ENCODE data around the gene C7orf33.

Gene C7orf33

DNA sequence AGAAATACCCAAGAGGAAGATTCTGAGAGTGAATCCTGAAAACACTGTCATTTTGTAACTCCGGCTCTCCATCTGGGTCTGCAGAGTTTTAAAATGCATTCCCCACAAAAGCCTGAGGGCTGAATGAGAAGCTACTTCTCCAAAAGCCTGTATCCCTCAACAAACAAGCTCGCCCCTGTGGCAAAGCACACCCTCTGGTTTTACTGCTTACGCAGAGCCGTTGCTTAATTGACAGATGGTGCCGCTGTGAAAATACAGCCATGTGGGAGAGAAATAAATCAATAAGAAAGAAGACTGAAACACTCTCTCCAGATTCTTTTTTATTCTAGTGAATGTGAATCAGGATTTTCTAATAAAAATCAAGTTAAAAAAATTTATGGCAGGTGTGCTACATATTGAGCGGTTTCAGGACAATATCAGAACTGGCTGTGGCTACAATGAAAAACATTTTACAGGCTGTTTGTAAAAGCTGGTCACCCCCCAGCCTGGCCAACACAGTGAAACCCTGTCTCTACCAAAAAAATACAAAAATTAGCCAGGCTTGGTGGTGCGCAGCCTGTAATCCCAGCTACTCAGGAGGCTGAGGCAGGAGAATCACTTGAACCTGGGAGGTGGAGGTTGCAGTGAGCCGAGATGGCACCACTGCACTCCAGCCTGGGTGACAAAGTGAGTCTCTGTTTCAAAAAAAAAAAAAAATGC lies 32.5 kb downstream of the C7orf33 start:
- DNase-seq (ENCODE audit: low read depth, low spot score) = no peak
- H3K4me3 ChIP-seq (ENCODE audit: low read length) = no peak overlapping the region

DNA sequence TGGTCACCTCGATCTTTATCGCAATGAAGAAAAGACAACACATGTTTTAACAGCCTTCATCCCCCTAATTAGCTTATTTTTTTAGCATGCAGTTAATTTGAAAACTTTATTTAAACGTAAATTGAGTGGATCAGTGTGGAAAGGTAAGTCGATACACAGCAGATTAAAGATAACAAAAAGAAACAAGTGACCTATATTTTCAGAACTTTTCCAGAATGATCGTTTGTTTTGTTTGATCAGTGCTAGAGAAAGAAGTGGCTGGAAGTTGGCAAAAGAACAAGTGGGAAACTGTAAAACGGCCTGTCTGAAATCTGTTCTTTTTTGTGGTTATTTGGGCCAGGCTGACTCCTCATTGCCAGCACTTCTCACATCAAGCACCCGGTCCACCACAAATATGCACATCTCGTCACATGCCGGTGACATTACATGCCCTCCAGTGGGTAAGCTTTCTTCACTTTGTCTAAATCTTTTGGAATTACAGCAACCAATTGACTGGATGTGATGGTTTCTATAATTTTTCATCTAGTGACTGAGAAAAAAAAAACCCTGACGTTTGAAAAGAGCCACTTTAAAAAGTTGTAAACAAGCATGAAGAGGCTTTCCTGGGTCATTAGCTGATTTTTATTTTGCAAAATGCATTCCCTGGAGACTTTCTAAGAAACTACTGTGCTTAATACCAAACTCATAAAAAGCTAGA lies 33.2 kb downstream of the C7orf33 start:
- no peak overlapping the region for H3K4me3 ChIP-seq (ENCODE audit: low read length)
- no peak for DNase-seq (ENCODE audit: low read depth, low spot score)

DNA sequence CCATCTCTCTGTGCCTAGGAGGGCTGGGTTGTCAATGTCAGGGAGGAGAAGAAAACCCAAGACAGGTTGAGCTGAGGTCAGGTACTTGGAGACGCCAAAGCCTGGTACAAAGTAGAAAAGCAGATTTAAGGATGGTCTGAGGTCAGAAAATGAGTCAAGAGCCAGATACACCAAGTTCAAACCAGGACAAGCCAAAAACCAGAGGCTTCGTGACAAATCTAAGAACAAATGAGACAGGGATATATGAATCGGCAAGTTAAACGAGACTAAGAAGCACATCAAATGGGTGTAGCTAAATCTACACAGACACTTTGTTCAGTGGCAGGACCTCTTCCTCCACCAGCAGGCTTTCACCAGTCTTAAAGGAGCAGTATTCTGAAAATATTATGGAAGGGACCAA lies 34.2 kb downstream of the C7orf33 start:
- no peak for DNase-seq (ENCODE audit: low read depth, low spot score)
- no peak overlapping the region for H3K4me3 ChIP-seq (ENCODE audit: low read length)

DNA sequence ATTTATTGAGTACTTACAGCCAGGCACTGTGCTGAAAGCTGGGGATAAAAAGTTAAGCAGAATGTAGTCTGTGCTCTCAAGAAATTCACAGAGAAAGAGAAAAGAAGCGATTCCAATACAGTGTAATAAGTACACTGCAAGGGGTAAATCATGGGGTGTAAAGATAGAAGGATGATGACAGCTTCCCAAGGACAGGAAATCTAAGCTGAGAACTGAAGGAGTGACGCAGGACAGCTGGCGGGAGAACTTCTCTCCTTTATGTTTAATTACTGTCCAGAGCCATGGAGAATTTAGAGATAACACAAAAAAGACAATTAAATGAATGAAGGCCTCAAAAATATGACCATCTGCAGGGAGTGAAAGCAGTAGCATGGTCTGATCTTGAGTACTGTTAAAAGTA lies 34.8 kb downstream of the C7orf33 start:
- no peak for DNase-seq (ENCODE audit: low read depth, low spot score)
- H3K4me3 ChIP-seq (ENCODE audit: low read length) = no peak overlapping the region

DNA sequence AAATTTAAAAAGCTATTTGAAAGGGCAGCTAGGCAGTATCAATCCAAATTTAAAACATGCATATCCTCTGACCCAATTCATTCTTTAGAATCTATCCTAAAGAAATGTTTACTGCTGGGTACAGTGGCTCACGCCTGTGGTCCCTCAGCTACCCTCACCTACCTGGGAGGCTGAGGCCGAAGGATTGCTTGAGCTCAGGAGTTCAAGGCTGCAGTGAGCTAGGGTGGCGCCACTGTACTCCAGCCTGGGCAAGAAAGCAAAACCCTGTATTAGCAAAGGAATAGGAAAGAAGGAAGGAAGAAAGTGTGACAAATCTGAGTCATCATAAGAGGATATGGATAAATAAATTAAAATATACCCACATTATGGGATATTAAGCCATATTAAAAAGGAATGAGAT lies 36.3 kb downstream of the C7orf33 start:
- DNase-seq (ENCODE audit: low read depth, low spot score) = no peak
- no peak overlapping the region for H3K4me3 ChIP-seq (ENCODE audit: low read length)

DNA sequence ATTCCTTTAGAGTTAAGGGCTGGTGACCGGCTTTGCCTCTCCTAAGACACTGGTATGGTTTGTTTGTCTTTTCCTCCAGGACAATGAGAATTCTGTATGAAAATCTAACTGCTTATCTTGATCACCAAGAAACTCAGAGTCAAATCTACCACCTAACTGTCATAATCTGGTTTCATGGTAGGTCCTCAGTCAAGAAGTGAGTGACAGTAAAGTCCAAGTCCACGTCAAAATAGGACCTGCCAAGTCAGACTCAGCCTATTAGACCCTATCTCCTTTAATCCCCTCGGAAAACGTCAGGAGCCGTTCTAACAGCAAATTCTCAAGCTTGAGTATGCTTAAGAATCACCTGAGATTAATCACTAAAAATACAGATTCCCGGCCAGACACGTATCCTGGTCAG lies 37.4 kb downstream of the C7orf33 start:
- DNase-seq (ENCODE audit: low read depth, low spot score) = no peak
- no peak overlapping the region for H3K4me3 ChIP-seq (ENCODE audit: low read length)

DNA sequence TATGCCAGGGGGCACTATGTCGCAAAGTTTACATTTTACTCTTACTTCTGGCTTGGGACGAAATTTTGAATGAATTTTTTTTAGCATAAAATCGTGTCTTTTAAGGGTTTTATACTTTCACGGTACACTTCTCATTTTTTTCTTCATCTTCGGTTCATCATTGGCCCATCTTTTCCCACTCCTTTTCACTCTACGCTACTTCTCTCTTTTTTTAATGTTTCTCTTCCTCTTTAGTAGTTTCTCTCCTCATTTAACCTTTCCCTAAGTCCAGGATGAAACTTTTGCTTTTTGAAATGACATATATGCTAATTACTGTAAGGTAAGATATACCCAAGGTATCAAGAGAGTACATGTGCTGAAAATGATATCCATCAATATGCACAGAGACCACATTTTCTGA lies 39.5 kb downstream of the C7orf33 start:
- DNase-seq (ENCODE audit: low read depth, low spot score) = no peak

DNA sequence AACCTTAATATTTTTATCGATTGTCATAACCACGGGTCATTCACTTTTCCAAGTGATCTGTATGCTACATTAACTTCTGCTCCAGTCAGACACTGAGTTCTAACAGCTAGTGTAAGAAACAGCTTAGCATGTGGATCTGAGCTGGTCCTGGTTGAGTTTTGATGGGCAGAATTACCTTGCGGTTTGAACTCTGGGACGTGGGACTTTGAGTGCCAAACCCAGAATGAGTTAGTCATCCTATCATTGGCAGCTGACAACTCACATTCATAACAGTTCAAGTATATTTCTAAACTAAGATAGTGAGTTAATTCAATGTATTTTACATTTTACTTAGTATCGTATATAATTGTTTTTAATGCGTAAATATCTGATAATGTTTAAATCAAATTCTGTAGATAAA lies 43.2 kb downstream of the C7orf33 start:
- no peak overlapping the region for H3K4me3 ChIP-seq (ENCODE audit: low read length)
- no peak for DNase-seq (ENCODE audit: low read depth, low spot score)

More for the DNA sequence above, 39.5 kb downstream of the C7orf33 start:
- no peak overlapping the region for H3K4me3 ChIP-seq (ENCODE audit: low read length)

DNA sequence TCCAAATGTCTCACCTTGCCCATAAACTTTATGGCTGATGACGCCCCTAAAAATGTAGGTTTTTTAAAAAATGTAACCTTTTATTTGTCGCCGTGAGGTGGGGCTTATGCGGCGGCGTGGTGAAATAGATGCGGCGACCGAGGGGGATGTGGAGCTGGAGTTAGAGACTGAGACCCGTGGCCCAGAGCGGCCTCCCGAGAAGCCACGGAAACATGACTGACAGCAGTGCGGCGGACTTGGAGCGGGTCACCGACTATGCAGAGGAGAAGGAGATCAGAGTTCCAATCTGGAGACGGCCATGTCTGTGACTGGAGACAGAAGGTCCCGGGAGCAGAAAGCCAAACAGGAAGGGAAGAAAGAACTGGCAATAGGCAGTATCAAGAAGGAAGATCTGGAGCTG lies 46.5 kb downstream of the C7orf33 start:
- no peak for DNase-seq (ENCODE audit: low read depth, low spot score)
- no peak overlapping the region for H3K4me3 ChIP-seq (ENCODE audit: low read length)

DNA sequence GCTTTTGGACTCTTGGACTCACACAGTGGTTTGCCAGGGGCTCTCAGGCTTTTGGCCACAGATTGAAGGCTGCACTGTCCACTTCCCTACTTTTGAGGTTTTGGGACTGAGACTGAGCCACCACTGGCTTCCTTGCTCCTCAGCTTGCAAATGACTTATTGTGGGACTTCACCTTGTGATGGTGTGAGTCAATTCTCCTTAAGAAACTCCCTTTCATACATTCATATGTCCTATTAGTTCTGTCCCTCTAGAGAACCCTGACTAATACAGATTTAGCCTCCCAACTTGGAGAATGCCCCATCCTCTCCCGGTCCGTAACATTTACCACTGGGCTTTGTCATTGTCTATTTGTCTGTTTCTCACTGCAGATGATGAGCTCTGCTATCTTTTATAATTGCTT lies 55.3 kb downstream of the C7orf33 start:
- no peak overlapping the region for H3K4me3 ChIP-seq (ENCODE audit: low read length)
- DNase-seq (ENCODE audit: low read depth, low spot score) = no peak

DNA sequence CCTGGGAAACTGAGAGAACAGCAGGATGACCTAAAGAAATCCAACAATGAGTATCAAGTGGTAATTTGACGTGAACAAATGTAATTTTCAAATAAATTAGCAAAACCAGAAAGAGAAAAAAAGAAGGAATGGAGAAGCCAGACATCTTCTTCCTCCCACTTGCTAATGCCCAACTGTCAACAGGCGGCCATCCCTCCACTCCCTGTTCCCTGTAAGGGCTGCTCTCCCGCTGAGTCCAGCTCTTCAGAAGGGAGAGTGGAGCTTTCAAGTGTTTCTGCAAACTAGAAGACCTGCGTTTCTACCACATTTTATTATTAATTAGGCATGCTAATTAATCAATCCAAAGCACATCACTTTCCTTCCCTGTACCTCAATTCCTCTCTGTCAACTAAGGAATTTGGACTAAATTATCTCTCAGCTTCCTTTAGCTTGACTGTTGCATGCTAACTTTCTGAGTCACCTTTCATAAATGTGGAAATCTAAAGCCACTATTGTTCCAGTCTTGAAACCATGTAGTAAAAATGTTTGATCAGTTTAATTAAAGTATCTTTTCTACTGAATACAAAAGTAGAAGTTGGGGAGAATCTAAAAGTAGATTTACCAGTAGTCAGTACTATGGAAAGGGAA lies 59.8 kb downstream of the C7orf33 start:
- DNase-seq (ENCODE audit: low read depth, low spot score) = no peak
- H3K4me3 ChIP-seq (ENCODE audit: low read length) = no peak overlapping the region

DNA sequence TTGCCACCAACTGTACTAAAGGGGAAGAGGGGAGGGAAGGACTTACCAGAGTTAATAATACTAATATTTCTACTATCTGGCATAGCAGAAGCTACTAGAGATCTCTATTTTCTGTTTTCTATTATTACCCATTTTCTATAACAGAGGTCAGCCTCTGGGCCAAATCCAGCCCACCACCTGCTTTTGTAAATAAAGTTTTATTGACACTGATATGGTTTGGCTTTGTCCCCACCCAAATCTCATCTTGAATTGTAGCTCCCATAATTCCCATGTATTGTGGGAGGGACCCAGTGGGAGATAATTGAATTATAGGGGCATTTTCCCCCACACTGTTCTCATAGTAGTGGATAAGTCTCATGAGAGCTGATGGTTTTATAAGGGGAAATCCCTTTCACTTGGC lies 62.2 kb downstream of the C7orf33 start:
- no peak for DNase-seq (ENCODE audit: low read depth, low spot score)
- no peak overlapping the region for H3K4me3 ChIP-seq (ENCODE audit: low read length)

DNA sequence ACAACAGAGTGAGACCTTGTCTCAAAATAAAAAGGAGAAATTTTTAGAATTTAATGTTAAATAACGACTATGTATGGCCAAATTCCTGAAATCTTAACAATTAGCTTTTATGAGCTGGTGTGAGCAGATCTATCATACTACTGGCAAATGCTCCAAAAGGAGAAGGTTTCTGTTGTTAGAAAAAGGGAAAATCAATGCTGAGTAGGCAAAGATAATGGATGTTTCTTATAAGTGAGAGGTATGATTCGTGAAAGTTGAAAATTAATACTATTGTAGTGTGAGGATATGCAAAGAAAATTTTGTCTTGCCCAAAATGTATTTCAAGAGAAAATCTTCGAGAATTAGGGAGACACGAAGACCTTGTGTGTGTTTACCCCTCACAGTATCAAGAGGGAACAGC lies 67.4 kb downstream of the C7orf33 start:
- no peak overlapping the region for H3K4me3 ChIP-seq (ENCODE audit: low read length)
- DNase-seq (ENCODE audit: low read depth, low spot score) = no peak

DNA sequence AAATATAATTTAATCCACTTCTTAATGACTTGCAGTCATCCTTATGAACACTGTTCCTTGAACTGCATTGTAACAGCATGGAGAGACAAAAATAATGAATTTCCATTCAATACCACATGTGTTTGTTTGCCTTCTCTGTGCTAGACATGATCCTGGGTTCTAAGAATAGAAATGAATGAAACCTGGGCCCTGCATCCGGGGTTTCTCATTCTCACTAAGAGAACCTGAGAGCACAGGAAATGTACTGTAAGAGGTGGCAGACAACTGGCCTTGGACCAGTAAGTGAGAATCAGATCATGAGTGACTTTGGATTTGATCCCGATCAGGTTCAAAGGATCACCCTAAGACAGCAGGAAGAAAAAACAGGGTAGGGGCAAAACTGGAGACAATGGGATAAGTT lies 70.9 kb downstream of the C7orf33 start:
- no peak for DNase-seq (ENCODE audit: low read depth, low spot score)
- no peak overlapping the region for H3K4me3 ChIP-seq (ENCODE audit: low read length)

DNA sequence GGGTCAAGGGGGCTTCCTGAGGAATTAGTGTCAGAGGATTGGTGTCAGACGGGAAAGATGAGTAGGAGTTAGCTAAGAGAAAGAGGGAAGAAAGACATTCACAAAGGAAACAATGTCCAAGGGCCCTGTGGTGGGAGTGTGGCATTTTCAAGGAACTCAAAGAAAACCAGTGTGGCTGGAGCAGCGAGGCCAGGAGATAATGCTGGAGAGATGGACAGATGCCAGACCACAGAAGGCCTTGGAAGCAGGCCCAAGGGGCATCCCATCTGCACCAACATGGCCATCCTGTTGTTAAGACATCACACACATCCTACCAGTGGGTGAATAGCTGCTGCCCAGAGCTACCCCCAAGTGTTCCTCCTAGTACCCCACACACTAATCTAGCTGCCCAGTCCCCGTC lies 72.1 kb downstream of the C7orf33 start:
- H3K4me3 ChIP-seq (ENCODE audit: low read length) = no peak overlapping the region
- no peak for DNase-seq (ENCODE audit: low read depth, low spot score)

DNA sequence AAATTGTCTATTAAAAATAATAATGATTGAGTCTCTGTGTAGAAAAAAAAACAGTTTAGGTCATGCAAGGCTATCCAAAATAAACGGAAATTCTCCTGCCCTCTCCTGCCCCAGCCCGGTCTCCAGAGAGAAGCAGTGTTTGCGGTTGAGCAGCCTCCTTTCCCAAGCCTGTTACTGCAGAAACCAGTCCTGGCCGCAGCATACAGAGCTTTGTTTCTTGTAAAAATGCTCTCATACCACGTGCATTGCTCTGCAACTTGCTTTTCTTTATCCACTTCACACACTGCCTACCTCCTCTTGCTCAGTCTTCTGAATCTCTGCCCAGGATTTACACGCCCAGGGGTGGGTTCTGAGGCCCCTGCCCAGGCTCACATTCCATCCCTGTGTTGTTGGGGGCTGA lies 73.8 kb downstream of the C7orf33 start:
- no peak overlapping the region for H3K4me3 ChIP-seq (ENCODE audit: low read length)
- DNase-seq (ENCODE audit: low read depth, low spot score) = no peak

DNA sequence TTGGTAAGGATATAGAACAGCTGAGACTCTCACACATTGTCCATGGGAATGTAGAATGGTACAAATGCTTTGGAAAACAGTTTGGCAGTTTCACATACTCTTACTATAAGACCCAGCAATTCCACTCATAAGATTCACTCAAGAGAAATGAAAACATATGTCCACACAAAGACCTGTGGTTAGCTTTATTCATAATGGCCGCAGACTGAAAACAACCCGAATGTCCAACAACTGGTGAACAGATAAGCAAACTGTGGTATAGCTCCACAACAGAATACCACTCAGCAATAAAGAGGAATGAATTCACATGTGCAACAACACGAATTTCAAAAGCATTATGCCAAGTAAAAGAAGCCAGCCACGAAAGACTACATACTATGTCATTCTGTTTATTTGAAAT lies 74.7 kb downstream of the C7orf33 start:
- no peak for DNase-seq (ENCODE audit: low read depth, low spot score)

More for the DNA sequence above, 74.7 kb downstream of the C7orf33 start:
- H3K4me3 ChIP-seq (ENCODE audit: low read length) = no peak overlapping the region
